Measurements from ENCODE around the gene FAM13A.

GRCh38 chr4:88828842-88829571, 228.0 kb downstream of the FAM13A start:
- TF ChIP-seq EP300 (IDR thresholded peaks at IDR 0.05; ENCODE audit: borderline replicate concordance) (no peak), MAX (IDR thresholded peaks at IDR 0.05) (no peak), REST (IDR thresholded peaks at IDR 0.05; ENCODE audit: low read depth) (no peak), CEBPB (IDR thresholded peaks at IDR 0.05) (no peak), CREB1 (IDR thresholded peaks at IDR 0.05; ENCODE audit: low read depth) (no peak), RAD21 (IDR thresholded peaks at IDR 0.05; ENCODE audit: low read depth) (no peak), TCF12 (IDR thresholded peaks at IDR 0.05; ENCODE audit: low read depth) (no peak), TAF1 (IDR thresholded peaks at IDR 0.05; ENCODE audit: low read depth) (no peak), YY1 (IDR thresholded peaks at IDR 0.05; ENCODE audit: low read depth) (no peak), NFIC (IDR thresholded peaks at IDR 0.05) (no peak), TEAD4 (IDR thresholded peaks at IDR 0.05) (no peak), ZBTB7A (IDR thresholded peaks at IDR 0.05; ENCODE audit: low read depth) (no peak), EGR1 (IDR thresholded peaks at IDR 0.05) (no peak)
- TF ChIP-seq, protein P1, sequence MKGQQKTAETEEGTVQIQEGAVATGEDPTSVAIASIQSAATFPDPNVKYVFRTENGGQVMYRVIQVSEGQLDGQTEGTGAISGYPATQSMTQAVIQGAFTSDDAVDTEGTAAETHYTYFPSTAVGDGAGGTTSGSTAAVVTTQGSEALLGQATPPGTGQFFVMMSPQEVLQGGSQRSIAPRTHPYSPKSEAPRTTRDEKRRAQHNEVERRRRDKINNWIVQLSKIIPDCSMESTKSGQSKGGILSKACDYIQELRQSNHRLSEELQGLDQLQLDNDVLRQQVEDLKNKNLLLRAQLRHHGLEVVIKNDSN (IDR thresholded peaks at IDR 0.05), result no peak
